ENCODE measurements around the gene FIGNL2.
"Not testable (repeated sequence)": the region's sequence is repeated elsewhere in the genome, so short reads cannot be mapped to it uniquely, and the experiment has no call there.

The FIGNL2 gene

DNA sequence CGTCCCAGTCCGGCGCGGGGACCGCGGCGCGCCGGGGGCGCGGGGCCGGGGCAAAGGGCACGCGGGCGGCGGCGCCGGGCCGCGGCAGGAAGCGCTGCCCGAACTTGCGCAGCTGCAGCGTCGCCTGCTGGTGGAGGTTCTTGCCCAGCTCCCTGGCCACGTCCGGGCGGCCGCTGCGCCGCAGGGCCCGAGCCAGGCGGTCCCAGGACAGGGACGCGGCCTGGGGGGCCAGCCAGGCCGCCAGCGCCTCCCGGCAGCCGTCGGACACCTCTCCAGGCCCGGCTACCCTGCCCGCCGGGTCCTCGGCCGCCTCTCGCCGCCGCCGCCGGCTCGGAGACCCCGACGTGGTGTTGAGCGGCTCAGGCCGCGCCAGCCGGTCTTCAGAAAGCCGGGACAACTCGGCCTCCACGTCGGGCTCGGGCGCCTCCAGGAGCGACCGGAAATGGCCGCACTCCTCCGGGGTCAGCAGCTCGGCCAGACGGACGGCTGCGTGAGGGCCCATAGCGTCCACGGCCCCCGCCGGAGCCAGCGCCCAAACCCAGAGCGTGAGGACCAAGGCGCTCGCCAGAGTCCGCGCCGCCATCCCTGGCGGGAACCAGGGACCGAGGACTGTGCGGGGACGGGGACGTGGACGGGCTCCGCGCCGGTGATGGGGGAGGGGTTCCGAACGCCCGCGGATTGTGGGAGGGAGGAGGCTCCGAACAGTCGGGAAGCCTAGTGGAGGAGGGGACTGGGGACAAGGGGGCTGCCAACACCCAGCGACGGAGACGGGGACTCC, 34.0 kb downstream of the FIGNL2 start:
- peak; percentile 74 to 84 for DNase-seq

DNA sequence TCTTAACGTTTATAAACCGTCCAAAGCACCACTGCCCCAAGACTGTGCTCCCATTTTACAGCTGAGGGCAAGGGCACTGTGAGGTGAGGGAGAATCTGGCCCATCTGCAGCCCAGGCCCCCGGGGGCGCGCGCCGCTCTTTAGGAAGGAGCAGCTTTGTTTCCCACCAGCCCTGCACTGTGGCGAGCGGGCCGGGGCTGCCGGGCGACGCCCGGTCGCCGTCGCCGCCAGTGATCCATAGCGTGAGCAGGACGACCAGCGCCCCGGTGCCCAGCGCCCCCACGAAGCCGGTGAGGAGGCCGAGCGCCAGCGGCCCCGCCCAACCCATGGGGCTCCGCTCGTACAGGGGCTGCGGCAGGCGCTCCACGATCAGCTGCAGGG, 34.6 kb downstream of the FIGNL2 start:
- peak in 1 of 2 experiments; percentile 35 for DNase-seq

DNA sequence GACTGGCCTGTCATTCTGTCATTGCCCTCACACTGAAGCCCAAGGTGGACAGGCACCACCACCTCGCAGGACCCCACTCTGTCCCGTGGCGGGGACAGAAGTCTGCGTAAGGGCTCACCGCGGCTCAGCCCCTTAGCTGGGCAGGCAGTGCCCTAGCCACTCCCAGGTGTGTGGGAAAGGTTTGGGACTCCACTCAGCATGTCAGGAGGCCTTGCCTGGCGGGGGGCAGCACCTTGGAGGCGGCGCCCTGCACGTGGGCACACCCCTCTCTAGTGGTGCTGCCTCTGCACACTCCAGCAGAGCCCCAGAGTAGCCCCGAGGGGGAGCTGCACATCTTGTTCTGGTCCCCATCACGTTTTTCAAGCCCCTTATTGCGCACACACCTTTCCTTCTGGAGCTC, 35.6 kb downstream of the FIGNL2 start:
- no peak for DNase-seq

DNA sequence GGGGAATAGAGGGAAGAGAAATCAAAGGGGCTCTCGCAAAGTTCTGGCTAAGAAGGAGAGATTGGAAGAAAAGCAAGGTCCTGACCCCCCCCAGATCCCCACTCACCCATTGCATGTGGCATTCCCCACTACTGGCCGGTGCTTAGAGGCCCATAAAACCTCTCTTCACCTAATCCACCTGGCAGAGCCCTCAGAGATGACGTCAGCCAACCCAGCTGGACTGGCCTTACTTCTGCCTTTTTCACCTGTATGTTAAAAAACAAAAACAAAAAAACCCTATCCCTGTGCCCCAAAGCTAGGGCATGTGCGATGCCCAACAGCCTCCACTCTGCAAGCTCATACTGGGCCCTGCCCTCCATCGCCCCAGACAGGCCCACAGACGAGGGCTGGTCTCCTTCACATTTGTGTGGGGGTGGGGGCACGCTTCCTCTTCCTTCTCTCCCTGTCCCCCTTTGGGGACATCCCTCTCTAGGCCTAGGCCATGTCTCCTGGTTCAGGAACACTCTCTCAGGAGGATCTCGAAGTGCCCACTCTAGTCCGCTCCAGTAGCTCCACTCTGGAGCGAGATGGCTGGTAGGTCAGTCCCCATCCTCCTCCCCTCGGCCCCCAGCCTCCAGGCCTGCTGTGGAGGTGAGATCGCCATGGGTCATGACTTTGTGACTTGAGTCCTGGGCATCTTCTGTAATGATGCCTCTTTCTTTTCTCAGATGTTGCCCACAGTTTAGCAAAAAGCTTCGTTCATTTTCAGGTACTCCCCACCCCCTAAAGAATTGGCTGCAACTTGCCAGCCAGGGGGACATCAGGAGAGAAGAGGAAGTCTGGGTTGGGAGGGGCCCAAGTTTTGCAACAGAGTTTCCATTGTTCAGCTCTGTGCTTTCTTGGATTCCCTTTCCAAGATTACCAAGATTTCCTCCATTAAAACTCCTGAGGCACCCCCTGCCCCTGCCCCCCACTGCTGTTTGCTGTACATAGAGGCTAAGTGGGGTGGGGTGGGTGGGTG, 37.0 kb downstream of the FIGNL2 start:
- no peak for DNase-seq

DNA sequence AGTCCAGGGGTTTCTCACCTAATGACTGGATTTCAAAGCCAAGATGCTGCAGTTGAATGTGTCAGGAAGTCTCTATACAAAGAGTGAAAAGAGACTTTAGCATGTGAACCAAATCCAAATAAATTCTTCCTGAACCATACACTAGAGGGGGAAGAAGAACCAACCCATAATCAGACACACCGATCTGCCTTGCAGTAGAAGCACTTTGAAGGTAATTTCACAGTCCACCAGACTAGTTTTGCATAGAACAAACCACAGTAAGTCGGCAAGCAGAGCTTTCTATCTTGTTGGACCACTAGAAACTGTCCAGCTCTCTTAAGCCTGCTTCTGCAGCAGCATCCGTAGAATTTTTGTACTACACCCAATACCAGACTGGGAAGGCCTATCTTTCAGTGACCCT, 39.3 kb downstream of the FIGNL2 start:
- DNase-seq = no peak

DNA sequence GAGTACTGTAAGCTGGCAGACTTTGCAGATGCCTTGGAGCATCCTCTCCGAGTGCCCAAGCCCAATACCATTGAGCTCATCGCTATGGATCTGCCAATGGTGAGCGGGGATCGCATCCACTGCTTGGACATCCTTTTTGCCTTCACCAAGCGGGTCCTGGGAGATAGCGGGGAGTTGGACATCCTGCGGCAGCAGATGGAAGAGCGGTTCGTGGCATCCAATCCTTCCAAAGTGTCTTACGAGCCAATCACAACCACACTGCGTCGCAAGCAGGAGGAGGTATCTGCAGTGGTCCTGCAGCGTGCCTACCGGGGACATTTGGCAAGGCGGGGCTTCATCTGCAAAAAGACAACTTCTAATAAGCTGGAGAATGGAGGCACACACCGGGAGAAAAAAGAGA, 41.6 kb downstream of the FIGNL2 start:
- no peak for DNase-seq

DNA sequence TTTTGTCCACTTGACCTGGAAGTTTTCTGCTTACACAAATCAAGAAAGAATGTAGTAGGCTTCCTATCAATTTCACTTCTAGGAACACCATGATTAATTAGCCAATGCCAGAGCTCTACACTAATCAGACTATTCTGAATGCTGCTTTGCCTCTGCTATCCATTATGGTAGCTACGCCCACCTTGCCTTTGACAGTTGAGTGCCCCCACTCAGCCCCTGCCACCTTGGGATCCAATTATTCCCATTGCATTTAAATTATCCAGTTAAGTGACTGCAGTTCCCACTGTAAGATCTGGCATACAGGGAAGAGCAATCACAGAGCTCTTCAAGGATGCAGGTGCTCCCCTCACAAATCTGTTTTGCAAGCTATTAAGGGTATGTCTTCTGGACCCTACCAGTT, 47.5 kb downstream of the FIGNL2 start:
- DNase-seq = no peak

DNA sequence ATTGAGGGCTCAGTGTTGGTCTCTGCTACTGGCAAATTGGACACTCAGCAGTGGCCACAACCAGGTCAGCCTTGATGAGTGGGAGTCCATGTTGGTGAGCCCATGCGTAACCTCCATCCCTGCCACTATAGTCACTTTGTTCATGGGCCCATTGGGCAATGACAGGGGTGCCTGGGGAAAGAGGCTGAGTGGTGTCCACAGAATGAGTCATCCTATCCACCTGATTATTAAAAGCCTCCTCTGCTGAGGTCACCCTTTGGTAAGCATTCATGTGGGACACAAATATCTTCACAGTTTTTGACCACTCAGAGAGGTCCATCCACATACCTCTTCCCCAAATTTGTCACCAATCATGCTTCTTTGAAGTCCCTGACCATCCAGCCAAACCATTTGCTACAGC, 50.0 kb downstream of the FIGNL2 start:
- no peak for DNase-seq

DNA sequence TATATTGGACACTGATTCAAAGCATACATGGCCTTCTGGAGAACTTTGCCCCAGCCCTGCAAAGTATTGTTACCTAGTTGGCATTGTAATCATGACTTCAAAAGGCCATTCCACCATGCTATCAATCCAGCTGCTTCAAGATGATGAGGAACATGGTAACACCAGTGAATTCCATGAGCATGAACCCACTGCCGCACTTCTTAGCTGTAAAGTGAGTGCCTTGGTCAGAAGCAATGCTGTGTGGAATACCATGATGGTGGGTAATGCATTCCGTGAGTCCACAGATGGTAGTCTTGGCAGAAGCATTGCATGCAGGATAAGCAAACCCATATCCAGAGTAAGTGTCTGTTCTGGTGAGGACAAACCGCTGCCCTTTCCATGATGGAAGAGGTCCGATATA, 50.5 kb downstream of the FIGNL2 start:
- not testable (repeated sequence) for DNase-seq

DNA sequence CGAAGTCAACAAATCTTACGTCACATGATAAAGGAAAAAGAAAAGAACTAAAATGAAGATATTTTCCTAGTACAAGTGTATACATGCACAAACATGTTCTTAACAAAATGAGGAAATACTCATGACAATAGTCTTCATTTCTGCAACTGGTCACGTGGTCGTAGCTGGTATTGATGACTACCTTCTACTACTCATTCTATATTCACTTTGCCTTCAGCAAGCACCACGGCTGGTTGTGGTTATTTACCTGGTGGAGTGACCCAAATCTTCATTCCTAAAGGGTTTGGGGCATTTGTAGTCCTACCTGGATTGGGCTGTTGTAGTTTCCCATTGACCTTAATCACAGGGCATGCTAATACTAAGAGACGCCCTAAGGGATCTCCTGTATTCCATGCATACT, 51.2 kb downstream of the FIGNL2 start:
- no peak for DNase-seq

DNA sequence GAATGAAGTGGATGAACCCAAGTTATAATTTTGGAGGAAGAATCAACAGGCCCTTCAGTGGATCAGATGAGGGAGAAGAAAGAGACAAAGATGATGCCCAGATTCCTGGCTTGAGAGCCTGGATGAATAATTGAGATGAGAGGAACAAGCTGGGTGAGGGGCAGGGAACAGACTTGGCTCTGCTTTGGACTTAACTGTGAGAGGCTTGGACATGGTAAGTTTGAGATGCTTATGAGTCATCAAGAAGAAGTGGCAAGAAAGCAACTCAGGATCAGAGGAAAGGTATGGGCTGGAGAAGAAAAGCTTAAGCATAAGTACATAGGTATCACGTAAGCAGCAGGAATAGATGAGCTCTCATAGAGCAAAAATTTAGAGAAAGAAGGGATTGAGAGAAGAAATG, 55.3 kb downstream of the FIGNL2 start:
- DNase-seq = no peak

DNA sequence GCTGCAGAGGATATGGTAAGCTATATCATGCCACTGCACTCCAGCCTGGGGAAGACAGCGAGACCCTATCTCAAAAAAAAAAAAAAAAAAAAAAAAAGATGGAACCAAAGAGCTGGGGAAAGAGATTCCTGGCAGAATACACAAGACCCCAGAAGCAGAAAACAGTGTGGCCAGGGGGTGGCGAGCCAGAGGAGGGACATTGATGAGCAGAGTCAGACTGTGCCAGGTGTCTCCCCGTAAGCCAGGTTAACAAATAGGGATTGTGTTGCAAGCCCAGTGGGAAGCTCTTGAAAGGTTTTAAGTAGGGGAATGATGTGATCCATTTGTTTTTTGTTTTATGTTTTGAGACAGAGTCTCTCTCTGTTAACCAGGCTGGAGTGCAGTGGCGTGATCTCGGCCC, 56.1 kb downstream of the FIGNL2 start:
- no peak for DNase-seq

DNA sequence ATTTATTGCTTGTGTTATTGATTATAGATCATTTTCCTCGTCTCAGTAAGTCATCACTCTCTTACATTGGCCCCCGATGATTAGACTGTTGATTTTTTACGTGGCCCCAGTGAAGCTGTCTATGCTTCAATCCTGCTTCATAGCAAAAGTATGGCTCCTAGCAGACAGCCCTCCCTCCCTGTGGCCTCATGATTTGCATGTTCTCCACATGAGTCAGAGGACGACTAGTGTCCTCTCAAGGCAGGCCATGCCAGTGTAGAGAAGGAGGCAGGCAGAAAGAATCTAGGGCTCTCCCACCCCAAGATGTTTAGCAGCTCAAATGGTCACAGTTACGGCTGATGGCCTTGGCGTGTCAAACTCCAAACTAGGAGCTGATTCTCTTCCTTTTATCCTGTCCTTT, 59.6 kb downstream of the FIGNL2 start:
- no peak for DNase-seq

DNA sequence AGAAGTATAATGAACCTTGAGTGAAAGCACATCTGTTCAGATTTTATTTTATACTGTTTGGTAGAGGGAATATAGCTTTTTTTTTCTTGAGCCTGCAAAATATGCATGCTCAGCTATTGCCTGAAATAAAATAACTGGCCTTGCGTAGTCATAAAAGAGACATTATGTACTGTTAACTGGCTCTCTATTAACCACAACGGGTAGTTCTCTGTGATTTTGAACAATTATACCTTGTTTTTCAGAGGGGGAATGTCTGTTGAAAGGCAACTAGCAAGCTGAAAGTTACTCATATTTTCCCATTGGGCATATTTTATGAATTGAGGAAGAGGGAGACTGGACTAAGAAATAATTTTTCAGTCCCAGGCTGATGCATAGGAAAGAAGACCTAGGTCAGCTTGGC, 62.6 kb downstream of the FIGNL2 start:
- no peak for DNase-seq

DNA sequence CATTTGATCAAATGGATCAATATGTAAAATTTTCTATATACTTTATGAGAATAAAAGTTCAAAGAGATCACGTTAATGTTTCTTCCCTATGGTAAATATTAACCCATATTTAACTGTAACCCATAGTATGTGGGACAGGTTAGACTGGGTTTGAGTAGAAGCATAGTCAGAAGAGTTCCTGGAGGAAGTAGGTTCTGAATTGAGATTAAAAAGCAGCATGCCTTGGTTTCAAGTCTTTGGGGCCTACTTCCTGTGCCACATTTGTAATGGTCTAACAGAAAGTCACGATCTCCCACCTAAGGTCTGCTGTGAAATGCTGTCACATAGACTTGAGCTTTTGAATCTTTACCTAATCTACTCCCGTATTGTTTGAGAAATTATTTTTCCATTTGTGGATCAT, 63.8 kb downstream of the FIGNL2 start:
- no peak for DNase-seq

DNA sequence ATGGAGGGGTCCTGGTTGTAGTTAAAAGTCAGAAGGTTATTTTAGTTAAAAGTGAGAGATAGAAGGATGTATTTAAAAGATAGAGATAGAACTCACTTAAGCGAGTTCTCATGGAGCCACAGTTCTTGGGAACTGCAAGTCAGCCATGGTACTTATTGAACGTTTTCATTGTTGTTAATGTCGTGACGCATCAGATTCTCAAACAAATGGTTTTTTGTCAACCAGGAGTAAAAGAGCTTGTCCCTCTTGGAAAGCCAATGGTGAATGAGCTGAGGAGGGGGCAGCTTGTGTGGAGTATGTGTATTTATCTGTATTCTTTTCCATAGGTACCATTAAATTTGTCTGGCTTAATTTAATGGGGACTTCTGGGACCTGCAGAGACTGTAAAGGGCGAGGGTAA, 68.6 kb downstream of the FIGNL2 start:
- no peak for DNase-seq

DNA sequence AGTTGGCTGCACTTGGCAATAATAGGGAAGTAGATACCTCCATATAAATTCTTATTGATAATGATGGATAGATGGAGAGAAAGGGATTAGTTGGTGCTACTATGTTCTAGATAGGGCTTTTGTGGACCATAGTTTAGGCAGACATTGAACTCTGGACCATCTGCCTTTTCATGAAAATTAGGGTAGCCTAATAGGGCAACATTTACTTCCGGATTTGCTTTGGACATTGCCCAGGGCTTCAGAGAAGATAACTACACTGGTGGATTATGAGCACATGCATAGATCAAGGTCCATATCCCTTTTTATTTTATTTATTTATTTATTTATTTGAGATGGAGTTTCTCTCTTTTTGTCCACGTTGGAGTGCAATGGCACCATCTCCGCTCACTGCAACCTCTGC, 70.5 kb downstream of the FIGNL2 start:
- no peak for DNase-seq

DNA sequence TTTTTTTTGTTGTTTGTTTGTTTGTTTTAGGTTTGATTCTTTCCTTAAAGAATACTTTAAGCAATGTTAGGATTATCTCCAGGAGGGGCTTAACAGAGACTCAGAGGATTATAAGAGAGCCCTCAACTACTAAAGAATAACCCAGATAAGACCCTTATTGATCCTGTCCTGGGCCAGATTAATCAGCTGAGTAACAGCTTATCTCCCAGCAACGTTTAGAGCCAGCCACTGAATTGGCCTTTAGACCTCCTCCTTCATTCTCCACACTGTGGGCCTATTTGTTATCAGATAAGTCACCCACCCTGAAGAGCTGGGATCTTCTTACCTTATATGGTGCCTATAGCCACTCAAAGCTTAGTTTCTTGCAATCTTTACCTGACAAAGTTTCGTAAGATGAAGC, 71.1 kb downstream of the FIGNL2 start:
- no peak for DNase-seq

DNA sequence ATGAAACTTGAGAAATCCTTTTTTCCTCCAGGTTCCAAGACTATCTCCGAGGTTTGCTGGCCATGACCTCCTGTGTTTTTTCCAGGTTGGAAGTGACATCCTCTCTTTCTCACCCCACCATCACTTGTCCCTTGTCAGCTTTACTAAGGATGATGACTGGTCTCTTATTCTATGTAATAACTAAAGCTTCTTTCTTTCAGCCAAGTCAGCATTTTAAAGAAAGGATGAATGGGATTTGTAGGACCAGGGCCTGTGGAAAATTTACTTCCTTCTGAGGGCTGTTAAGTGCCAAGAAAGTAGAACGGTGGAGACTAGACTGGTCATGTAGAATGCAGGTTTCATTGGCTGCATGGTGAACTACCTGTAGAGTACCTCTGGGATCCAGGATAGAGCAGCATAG, 73.6 kb downstream of the FIGNL2 start:
- no peak for DNase-seq

DNA sequence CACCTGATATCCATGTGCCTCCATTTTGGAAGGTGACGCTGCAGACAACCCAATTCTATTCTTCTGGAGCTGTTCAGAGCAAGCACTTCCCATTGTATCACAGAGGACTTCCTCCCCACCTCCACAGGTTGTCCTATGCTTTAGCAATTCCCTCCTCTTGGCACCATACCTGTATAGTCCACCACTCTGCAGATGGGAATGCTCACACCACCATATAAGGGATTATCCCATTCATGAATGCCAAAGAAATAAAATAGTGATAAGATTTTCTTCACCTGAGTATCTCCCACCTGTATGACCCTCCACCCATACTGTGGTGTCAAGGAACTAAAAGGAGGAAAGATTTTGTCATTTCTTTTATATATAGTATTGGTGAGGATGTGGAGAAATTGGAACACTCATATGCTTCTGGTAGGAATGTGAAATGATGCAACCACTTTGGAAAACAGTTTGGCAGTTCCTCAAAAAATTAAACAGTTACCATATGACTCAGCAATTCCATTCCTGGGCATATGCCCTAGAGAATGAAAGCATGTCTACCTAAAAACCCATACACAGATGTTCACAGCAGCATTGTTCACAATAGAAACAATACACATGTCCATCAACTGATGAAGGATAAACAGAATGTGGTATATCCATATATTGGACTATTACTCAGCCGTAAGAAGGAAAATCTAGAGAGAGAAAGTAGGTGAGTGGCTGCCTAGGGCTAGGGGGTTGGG, 75.2 kb downstream of the FIGNL2 start:
- DNase-seq = no peak

DNA sequence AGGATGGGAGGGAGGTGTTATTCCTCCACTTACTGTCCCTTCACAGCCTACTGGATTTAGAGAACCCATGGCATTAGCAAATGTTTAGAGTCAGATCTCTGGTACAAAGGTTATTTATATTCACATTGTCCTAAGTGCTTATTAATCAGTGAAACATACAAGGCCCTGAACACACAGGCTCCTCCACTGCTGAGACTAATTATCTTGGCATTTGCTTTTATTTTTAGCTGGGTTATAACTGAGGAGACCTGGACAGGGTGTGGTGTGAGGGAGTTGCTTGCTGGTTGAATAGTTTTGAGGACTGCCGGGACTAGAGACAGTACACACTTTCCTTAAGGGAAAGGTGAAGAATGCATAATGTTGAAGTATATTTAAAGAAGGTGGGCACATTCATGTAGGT, 77.5 kb downstream of the FIGNL2 start:
- DNase-seq = no peak

Data from activated T-cell treated with anti-CD3 and anti-CD28 coated beads, Interleukin-2, amount 50 U/mL, for 48 hours (primary cell).